ENCODE measurements around the gene USP32. TPM values are rescaled to one million over a fixed set of nuclear protein-coding genes. Genes with fewer than 3 reads are reported as not detected.
"Not testable (repeated sequence)": the region's sequence is repeated elsewhere in the genome, so short reads cannot be mapped to it uniquely, and the experiment has no call there.

USP32 gene
- polyA plus RNA-seq, 2 donors = 9.5 to 16.1 TPM

DNA sequence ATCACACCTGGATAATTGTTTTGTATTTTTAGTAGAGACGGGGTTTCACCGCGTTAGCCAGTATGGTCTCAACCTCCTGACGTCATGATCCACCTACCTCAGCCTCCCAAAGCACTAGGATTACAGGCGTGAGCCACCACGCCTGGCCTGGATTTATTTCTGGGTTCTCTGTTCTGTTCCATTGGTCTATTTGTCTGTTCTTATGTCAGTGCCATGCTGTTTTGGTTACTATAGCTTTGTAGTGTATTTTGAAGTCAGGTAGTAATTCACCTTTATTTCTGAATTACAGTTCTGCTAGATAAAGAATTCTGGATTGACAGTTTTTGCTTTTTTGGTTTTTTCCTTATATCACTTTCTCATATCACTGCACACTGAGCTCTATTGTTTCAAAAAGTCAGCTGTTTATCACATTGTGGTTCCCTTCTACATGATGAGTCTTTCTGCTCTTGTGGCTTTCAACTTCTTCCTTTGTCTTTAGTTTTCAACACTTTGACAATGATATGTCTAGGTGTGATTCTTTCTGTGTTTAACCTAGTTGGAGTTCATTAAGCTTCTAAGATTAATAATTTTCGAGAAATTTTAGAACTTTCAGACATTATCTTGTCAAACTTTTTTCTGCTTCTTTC lies 144.0 kb downstream of the USP32 start:
- no peak overlapping the region for H3K4me3 ChIP-seq (ENCODE audit: low read depth in 1 of 2, low read length in 2 of 2)
- H3K27me3 ChIP-seq (ENCODE audit: control insufficient read depth in 1 of 2, insufficient read depth in 2 of 2, low read length in 2 of 2) = no peaks in the 10 kb centered on the region
- H3K9me3 ChIP-seq (ENCODE audit: control insufficient read depth in 2 of 2, insufficient read depth in 1 of 2, low read depth in 1 of 2, low read length in 1 of 2) = no peaks in the 10 kb centered on the region
- H3K36me3 ChIP-seq (ENCODE audit: control insufficient read depth in 2 of 2, insufficient read depth in 2 of 2, low read length in 1 of 2) = no peaks in the 10 kb centered on the region
- no peaks in the 10 kb centered on the region for H3K4me1 ChIP-seq (ENCODE audit: control insufficient read depth in 2 of 2, insufficient read depth in 2 of 2, low read length in 1 of 2)
- WGBS, 2 donors = 97 to 99% methylated on average over 7 of the region's 7 CpGs
- no peak overlapping the region for H3K27ac ChIP-seq (ENCODE audit: low read depth in 2 of 2, low read length in 1 of 2)

DNA sequence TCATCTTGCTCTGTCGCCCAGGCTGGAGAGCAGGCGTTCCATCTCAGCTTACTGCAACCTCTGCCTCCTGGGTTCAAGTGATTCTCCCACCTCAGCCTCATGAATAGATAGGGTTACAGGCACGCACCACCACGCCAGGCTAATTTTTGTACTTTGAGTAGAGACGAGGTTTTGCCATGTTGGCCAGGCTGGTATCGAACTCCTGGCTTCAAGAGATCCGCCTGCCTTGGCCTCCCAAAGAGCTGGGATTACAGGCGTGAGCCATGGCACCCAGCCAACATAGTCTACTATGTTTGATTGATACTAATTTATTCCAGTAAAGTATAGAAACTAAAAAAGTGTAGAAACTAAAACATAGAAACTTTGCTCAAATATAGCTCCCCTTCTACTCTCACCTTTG lies 147.3 kb downstream of the USP32 start:
- H3K27me3 ChIP-seq (ENCODE audit: control insufficient read depth in 1 of 2, insufficient read depth in 2 of 2, low read length in 2 of 2) = no peaks in the 10 kb centered on the region
- no peak overlapping the region for H3K27ac ChIP-seq (ENCODE audit: low read depth in 2 of 2, low read length in 1 of 2)
- H3K36me3 ChIP-seq (ENCODE audit: control insufficient read depth in 2 of 2, insufficient read depth in 2 of 2, low read length in 1 of 2) = no peaks in the 10 kb centered on the region
- H3K4me1 ChIP-seq (ENCODE audit: control insufficient read depth in 2 of 2, insufficient read depth in 2 of 2, low read length in 1 of 2) = no peaks in the 10 kb centered on the region
- H3K9me3 ChIP-seq (ENCODE audit: control insufficient read depth in 2 of 2, insufficient read depth in 1 of 2, low read depth in 1 of 2, low read length in 1 of 2) = no peaks in the 10 kb centered on the region
- 93 to 94% methylated on average over 8 of the region's 8 CpGs for WGBS, 2 donors
- H3K4me3 ChIP-seq (ENCODE audit: low read depth in 1 of 2, low read length in 2 of 2) = no peak overlapping the region

DNA sequence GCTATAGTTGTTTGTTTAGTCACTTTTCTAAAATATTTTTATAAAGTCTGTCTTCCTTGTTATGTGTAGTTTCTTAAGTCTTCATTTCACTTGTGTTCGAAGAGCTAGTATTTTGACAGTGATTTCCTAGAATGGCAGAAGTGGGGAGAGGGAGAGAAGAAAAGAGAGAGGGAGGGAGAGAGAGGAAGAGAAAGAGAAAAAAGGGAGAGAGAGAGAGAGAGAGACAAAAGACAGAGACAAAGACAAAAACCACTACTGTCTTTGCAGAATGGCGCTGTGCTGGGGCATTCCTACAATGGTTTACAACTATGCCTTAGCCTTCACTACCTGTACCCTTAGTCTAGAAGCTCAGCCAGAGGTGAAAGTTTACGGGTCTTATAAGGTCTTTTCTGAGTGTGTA lies 151.6 kb downstream of the USP32 start:
- H3K27ac ChIP-seq (ENCODE audit: low read depth in 2 of 2, low read length in 1 of 2) = no peak overlapping the region
- no peaks in the 10 kb centered on the region for H3K27me3 ChIP-seq (ENCODE audit: control insufficient read depth in 1 of 2, insufficient read depth in 2 of 2, low read length in 2 of 2)
- H3K36me3 ChIP-seq (ENCODE audit: control insufficient read depth in 2 of 2, insufficient read depth in 2 of 2, low read length in 1 of 2) = no peaks in the 10 kb centered on the region
- WGBS, 2 donors = 91 to 97% methylated on average over 3 of the region's 3 CpGs
- H3K9me3 ChIP-seq (ENCODE audit: control insufficient read depth in 2 of 2, insufficient read depth in 1 of 2, low read depth in 1 of 2, low read length in 1 of 2) = no peaks in the 10 kb centered on the region
- H3K4me3 ChIP-seq (ENCODE audit: low read depth in 1 of 2, low read length in 2 of 2) = no peak overlapping the region
- no peaks in the 10 kb centered on the region for H3K4me1 ChIP-seq (ENCODE audit: control insufficient read depth in 2 of 2, insufficient read depth in 2 of 2, low read length in 1 of 2)

DNA sequence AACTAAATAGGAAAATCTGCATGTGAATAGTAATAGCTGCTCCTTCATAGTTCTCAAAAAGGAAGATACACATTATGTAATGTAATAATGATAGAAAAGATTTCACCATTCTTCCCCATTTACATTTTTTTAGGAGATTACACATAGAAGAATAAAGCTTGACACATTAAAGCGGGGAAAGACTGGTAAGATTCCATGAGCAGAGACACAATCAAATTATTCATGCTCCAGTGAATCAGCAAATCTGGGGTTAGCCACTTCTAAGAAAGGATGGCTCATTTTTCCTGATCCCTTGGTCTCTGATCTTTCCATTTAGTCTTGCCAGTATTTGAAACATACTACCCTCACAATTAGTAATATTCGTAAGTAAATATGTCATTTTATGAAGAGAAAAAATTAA lies 160.2 kb downstream of the USP32 start:
- no peaks in the 10 kb centered on the region for H3K36me3 ChIP-seq (ENCODE audit: control insufficient read depth in 2 of 2, insufficient read depth in 2 of 2, low read length in 1 of 2)
- H3K27me3 ChIP-seq (ENCODE audit: control insufficient read depth in 1 of 2, insufficient read depth in 2 of 2, low read length in 2 of 2) = no peaks in the 10 kb centered on the region
- H3K27ac ChIP-seq (ENCODE audit: low read depth in 2 of 2, low read length in 1 of 2) = no peak overlapping the region
- H3K4me1 ChIP-seq (ENCODE audit: control insufficient read depth in 2 of 2, insufficient read depth in 2 of 2, low read length in 1 of 2) = no peaks in the 10 kb centered on the region
- no peaks in the 10 kb centered on the region for H3K9me3 ChIP-seq (ENCODE audit: control insufficient read depth in 2 of 2, insufficient read depth in 1 of 2, low read depth in 1 of 2, low read length in 1 of 2)
- WGBS, 2 donors = 71 to 74% methylated on average over 2 of the region's 2 CpGs
- no peak overlapping the region for H3K4me3 ChIP-seq (ENCODE audit: low read depth in 1 of 2, low read length in 2 of 2)

DNA sequence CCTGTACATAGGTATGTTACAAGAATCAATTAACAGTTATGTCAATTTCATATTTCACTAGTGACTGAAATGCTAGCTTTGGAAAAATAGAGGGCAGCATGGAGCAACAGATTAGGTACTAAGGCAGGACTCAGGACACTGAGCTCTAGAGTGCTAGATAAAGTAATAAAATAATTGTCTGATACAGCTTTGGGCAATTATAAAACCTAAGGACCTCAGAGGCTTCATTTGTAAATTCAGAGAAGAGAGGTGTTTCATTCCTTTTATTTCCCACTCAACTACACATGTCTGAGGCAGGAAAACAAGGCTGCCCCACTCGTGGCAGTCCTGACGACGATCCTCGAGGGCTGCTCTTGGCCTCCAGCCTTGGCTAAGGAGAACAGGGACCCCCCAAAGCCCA lies 160.7 kb downstream of the USP32 start:
- Histone ChIP-seq H3K36me3 (ENCODE audit: control insufficient read depth in 2 of 2, insufficient read depth in 2 of 2, low read length in 1 of 2) (no peaks in the 10 kb centered on the region), H3K9me3 (ENCODE audit: control insufficient read depth in 2 of 2, insufficient read depth in 1 of 2, low read depth in 1 of 2, low read length in 1 of 2) (no peaks in the 10 kb centered on the region), H3K4me1 (ENCODE audit: control insufficient read depth in 2 of 2, insufficient read depth in 2 of 2, low read length in 1 of 2) (no peaks in the 10 kb centered on the region), H3K27ac (ENCODE audit: low read depth in 2 of 2, low read length in 1 of 2) (no peak overlapping the region), H3K27me3 (ENCODE audit: control insufficient read depth in 1 of 2, insufficient read depth in 2 of 2, low read length in 2 of 2) (no peaks in the 10 kb centered on the region), H3K4me3 (ENCODE audit: low read depth in 1 of 2, low read length in 2 of 2) (no peak overlapping the region)
- WGBS, 2 donors = 82 to 85% methylated on average over 4 of the region's 4 CpGs

DNA sequence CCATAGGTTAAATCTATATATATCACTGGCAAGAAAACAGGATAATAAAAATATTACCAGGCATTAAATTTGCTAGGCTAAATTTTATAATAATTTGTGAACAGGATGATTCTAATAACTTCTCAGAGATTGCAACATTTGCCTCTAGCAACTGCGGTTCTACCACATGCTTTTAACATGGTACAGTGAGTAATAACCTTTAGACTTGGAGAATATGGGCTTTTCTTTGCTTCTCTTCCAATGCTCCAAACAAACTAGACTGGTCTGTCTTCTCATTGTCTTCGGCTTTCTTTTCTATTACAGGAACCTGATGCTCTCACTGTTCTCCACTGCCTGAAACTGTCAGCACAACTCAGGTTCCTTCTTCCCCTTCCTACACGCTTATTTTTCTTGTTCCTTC lies 161.6 kb downstream of the USP32 start:
- Histone ChIP-seq H3K27me3 (ENCODE audit: control insufficient read depth in 1 of 2, insufficient read depth in 2 of 2, low read length in 2 of 2) (no peaks in the 10 kb centered on the region), H3K9me3 (ENCODE audit: control insufficient read depth in 2 of 2, insufficient read depth in 1 of 2, low read depth in 1 of 2, low read length in 1 of 2) (no peaks in the 10 kb centered on the region), H3K4me3 (ENCODE audit: low read depth in 1 of 2, low read length in 2 of 2) (no peak overlapping the region), H3K27ac (ENCODE audit: low read depth in 2 of 2, low read length in 1 of 2) (no peak overlapping the region), H3K36me3 (ENCODE audit: control insufficient read depth in 2 of 2, insufficient read depth in 2 of 2, low read length in 1 of 2) (no peaks in the 10 kb centered on the region), H3K4me1 (ENCODE audit: control insufficient read depth in 2 of 2, insufficient read depth in 2 of 2, low read length in 1 of 2) (no peaks in the 10 kb centered on the region)
- WGBS, 2 donors = 78 to 85% methylated on average over 3 of the region's 3 CpGs

DNA sequence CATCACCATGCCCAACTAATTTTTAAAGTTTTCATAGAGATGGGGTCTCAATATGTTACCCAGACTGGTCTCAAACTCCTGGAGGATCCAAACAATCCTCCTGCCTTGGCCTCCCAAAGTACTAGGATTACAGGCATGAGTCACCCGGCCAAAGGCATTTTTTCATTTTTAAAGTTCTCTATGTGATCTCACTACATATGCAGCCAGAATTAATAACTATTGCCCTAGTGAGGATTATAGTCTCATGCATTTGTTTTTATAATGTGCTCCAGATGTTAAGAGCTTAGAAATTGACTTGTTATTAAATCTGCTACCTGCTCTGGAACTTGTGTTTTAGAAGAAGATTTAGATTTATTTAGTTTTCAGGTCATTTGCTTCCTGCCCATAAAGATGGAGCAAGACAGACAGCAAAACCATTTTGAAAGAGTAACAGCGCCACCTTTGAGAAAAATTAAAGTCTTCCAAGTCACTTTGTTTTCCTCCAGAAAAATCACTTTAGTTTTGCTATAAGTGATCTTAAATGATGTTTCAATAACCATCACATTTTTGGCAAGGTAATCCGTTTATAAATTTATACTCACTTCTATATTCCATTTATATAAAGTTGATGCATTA lies 162.6 kb downstream of the USP32 start:
- Histone ChIP-seq H3K27ac (ENCODE audit: low read depth in 2 of 2, low read length in 1 of 2) (no peak overlapping the region), H3K4me1 (ENCODE audit: control insufficient read depth in 2 of 2, insufficient read depth in 2 of 2, low read length in 1 of 2) (no peaks in the 10 kb centered on the region), H3K27me3 (ENCODE audit: control insufficient read depth in 1 of 2, insufficient read depth in 2 of 2, low read length in 2 of 2) (no peaks in the 10 kb centered on the region), H3K9me3 (ENCODE audit: control insufficient read depth in 2 of 2, insufficient read depth in 1 of 2, low read depth in 1 of 2, low read length in 1 of 2) (no peaks in the 10 kb centered on the region), H3K36me3 (ENCODE audit: control insufficient read depth in 2 of 2, insufficient read depth in 2 of 2, low read length in 1 of 2) (peaks cover 0 to 2% of the 10 kb centered on the region in 2 donors), H3K4me3 (ENCODE audit: low read depth in 1 of 2, low read length in 2 of 2) (no peak overlapping the region)
- WGBS, 2 donors = 86 to 89% methylated on average over 3 of the region's 3 CpGs

DNA sequence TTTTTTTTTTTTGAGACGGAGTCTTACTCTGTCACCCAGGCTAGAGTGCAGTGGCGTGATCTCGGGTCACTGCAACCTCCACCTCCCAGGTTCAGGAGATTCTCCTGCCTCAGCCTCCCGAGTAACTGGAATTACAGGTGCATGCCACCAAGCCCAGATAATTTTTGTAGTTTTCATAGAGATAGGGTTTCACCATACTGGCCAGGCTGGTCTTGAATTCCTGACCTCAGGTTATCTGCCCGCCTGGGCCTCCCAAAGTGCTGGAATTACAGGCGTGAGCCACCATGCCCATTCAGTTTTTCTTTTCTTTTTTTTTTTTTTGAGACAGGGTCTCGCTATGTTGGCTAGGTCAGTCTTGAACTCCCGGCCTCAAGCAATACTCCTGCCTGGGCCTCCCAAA lies 164.7 kb downstream of the USP32 start:
- H3K27me3 ChIP-seq (ENCODE audit: control insufficient read depth in 1 of 2, insufficient read depth in 2 of 2, low read length in 2 of 2); H3K4me3 ChIP-seq (ENCODE audit: low read depth in 1 of 2, low read length in 2 of 2); H3K9me3 ChIP-seq (ENCODE audit: control insufficient read depth in 2 of 2, insufficient read depth in 1 of 2, low read depth in 1 of 2, low read length in 1 of 2); H3K4me1 ChIP-seq (ENCODE audit: control insufficient read depth in 2 of 2, insufficient read depth in 2 of 2, low read length in 1 of 2); H3K36me3 ChIP-seq (ENCODE audit: control insufficient read depth in 2 of 2, insufficient read depth in 2 of 2, low read length in 1 of 2); H3K27ac ChIP-seq (ENCODE audit: low read depth in 2 of 2, low read length in 1 of 2): not testable (repeated sequence)
- 96% methylated on average over 8 of the region's 8 CpGs for WGBS, 2 donors

DNA sequence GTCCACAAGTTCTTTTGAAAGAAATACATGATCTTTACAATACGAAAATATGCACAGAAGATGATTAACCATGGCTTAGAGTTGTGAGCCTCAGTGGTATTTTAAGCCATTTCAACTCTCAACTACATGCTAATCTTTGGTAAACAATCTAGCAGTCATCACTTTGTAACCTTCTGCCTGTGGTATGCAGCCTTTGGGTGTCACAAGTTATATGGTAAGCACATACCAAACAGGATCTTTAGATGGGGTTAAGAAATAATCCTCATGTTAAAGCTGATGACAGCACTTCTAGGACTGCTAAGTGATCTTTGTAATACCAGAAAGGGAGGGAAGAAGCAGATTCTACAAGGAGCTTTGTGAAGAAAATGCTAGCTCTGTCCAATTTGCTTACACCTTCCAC lies 167.9 kb downstream of the USP32 start:
- Histone ChIP-seq H3K27me3 (ENCODE audit: control insufficient read depth in 1 of 2, insufficient read depth in 2 of 2, low read length in 2 of 2) (no peaks in the 10 kb centered on the region), H3K4me3 (ENCODE audit: low read depth in 1 of 2, low read length in 2 of 2) (no peak overlapping the region)

DNA sequence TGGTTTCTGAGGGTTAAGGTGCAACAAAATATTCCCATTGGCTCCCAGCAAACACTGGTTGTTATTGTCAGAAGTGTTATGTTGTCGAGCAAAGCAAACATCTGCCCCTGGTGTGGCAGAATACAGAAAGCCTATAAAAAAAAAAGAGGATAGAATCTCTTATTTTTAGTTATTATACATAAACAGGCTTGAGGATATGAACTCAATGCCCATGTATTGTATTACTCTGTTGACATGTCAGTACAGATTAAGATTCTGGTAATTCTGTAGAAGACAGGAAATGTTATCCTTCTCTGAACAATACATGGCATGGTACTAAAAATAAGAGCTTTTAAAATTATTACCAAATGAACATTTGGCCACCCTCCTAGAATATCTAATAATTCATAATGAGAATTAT lies 168.5 kb downstream of the USP32 start:
- H3K36me3 ChIP-seq (ENCODE audit: control insufficient read depth in 2 of 2, insufficient read depth in 2 of 2, low read length in 1 of 2) = peaks cover 0 to 2% of the 10 kb centered on the region in 2 donors
- WGBS, 2 donors = 88 to 90% methylated on average over 1 of the region's 1 CpG

More for the DNA sequence above, 167.9 kb downstream of the USP32 start:
- no peaks in the 10 kb centered on the region for H3K9me3 ChIP-seq (ENCODE audit: control insufficient read depth in 2 of 2, insufficient read depth in 1 of 2, low read depth in 1 of 2, low read length in 1 of 2)
- H3K4me1 ChIP-seq (ENCODE audit: control insufficient read depth in 2 of 2, insufficient read depth in 2 of 2, low read length in 1 of 2) = no peaks in the 10 kb centered on the region
- H3K36me3 ChIP-seq (ENCODE audit: control insufficient read depth in 2 of 2, insufficient read depth in 2 of 2, low read length in 1 of 2) = peaks cover 0 to 2% of the 10 kb centered on the region in 2 donors
- 75% methylated on average over 1 of the region's 1 CpG for WGBS, 2 donors
- H3K27ac ChIP-seq (ENCODE audit: low read depth in 2 of 2, low read length in 1 of 2) = no peak overlapping the region

More for the DNA sequence above, 168.5 kb downstream of the USP32 start:
- Histone ChIP-seq H3K27me3 (ENCODE audit: control insufficient read depth in 1 of 2, insufficient read depth in 2 of 2, low read length in 2 of 2) (no peaks in the 10 kb centered on the region), H3K9me3 (ENCODE audit: control insufficient read depth in 2 of 2, insufficient read depth in 1 of 2, low read depth in 1 of 2, low read length in 1 of 2) (no peaks in the 10 kb centered on the region), H3K27ac (ENCODE audit: low read depth in 2 of 2, low read length in 1 of 2) (no peak overlapping the region), H3K4me1 (ENCODE audit: control insufficient read depth in 2 of 2, insufficient read depth in 2 of 2, low read length in 1 of 2) (no peaks in the 10 kb centered on the region), H3K4me3 (ENCODE audit: low read depth in 1 of 2, low read length in 2 of 2) (no peak overlapping the region)

All from esophagus (tissue), 2 donors.